Natural killer cell (primary cell): ENCODE measurements around the gene TMEM163. TPM values are rescaled to one million over a fixed set of nuclear protein-coding genes. Genes with fewer than 3 reads are reported as not detected.

ENCODE experiments used
- ATAC-seq, 3 donors: fragments of 150-1000 bp in 2 of 3; fragments of 200-7000 bp in 1 of 3; cut with Tn5 transposase; 1 replicate in 1 of 3; 2 replicates in 2 of 3; pipeline ENCODE4 v1.10.0; 2021; ENCODE audit warnings: mild to moderate bottlenecking in 2 of 3, moderate library complexity in 2 of 3
- DNase-seq, 2 donors: peaks; one replicate each; pipeline versions ENCODE4 v3.0.0 to v3.0.0-alpha.2; 2013 to 2021; ENCODE audit warnings: mixed read lengths in 1 of 2
- H3K27ac ChIP-seq: one replicate; pipeline ENCODE4 v1.5.1; 2013; ENCODE audit warnings: mild to moderate bottlenecking, low read length
- H3K27me3 ChIP-seq: one replicate; pipeline ENCODE4 v1.6.1; 2013; ENCODE audit warnings: low read length; ENCODE audit not compliant: control insufficient read depth, insufficient read depth
- H3K36me3 ChIP-seq: one replicate; pipeline ENCODE4 v1.6.1; 2013; ENCODE audit warnings: low read length; ENCODE audit not compliant: control insufficient read depth, insufficient read depth
- H3K4me1 ChIP-seq: one replicate; pipeline ENCODE4 v1.6.1; 2013; ENCODE audit warnings: low read length; ENCODE audit not compliant: control insufficient read depth, insufficient read depth
- H3K4me3 ChIP-seq: one replicate; pipeline ENCODE4 v1.5.1; 2013; ENCODE audit warnings: low read length
- H3K9me3 ChIP-seq: one replicate; pipeline ENCODE4 v1.6.1; 2013; ENCODE audit warnings: low read length; ENCODE audit not compliant: control insufficient read depth, insufficient read depth
- H3K27ac Mint-ChIP-seq, 2 donors: one replicate each; pipeline ENCODE4 v1.8.0; 2022; ENCODE audit warnings: mild to moderate bottlenecking in 2 of 2, mixed read lengths in 2 of 2, moderate library complexity in 1 of 2
- H3K27me3 Mint-ChIP-seq, 2 donors: one replicate each; pipeline ENCODE4 v1.8.0; 2022; ENCODE audit warnings: low read depth in 2 of 2, mixed read lengths in 2 of 2
- H3K36me3 Mint-ChIP-seq: one replicate; pipeline ENCODE4 v1.8.0; 2022; ENCODE audit warnings: mixed read lengths
- H3K4me1 Mint-ChIP-seq, 2 donors: one replicate each; pipeline ENCODE4 v1.8.0; 2022; ENCODE audit warnings: mixed read lengths in 2 of 2
- H3K4me3 Mint-ChIP-seq: one replicate; pipeline ENCODE4 v1.8.0; 2022; ENCODE audit warnings: mild to moderate bottlenecking, moderate library complexity, mixed read lengths
- H3K9me3 Mint-ChIP-seq, 2 donors: one replicate each; pipeline ENCODE4 v1.8.0; 2022; ENCODE audit warnings: mixed read lengths in 2 of 2
- WGBS: methylation state at CpG from one replicate; pipeline ENCODE4 v1.1.7; 2013; ENCODE audit warnings: missing lambda C conversion rate; ENCODE audit not compliant: insufficient coverage; 5-methylcytosine and 5-hydroxymethylcytosine counted together
- intact Hi-C: fragments of 100-400 bp; cut with micrococcal nuclease; formaldehyde crosslinking; loops from one replicate; pipeline ENCODE4 v1.14.2; 2022
- total RNA-seq, 4 donors: library from RNA; stranded (reverse); fragments of 120-200 nt in 1 of 4; gene quantifications; one replicate each; pipeline versions ENCODE4 v1.2.3 to v1.2.4, GENCODE V29; 2013 to 2022
- TF ChIP-seq, protein P1 (sequence below): fragments of 200-600 bp; IDR thresholded peaks from one replicate; pipeline ENCODE4 v1.8.0; 2022; ENCODE audit warnings: antibody characterized with exemption

The TMEM163 gene
- total RNA-seq, 3 donors from 2014 or later (not counting 1 experiment from before 2014, with no cell fraction given): 6.8 to 11.6 (median 10.3) TPM

DNA sequence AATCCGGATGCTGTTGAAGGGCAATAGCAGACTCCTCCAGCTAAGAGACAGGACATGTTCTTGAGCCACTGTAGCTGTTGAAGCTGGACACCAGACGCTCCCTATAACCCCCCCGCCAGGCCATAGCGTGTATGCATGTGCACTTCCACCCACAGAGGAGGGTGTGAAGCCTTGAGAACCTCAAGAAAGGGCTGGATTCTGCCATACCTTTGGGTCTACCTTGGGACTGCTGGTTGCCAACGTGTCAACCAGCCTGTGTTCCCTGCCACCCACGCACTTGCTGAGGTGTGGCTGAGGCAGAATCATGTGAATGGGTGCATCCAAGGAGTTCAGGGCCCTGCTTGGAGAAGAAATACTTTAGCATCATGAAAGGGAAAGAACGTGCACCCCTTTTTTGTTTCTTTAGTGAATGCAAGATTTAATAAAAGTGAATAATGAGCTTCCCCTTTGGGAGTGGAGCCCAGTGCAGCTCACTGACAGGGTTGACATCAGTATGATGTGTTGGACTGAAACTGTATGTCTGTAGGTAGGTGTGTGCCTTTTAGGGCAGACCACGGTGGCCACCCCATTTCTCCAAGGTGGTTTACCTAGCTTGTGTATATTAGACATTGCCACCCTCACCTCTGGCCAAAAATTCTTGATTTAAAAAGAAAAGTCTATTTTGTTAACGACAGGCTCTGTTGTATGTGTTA is 266.6 kb downstream of the TMEM163 start:
- TF ChIP-seq, protein P1, sequence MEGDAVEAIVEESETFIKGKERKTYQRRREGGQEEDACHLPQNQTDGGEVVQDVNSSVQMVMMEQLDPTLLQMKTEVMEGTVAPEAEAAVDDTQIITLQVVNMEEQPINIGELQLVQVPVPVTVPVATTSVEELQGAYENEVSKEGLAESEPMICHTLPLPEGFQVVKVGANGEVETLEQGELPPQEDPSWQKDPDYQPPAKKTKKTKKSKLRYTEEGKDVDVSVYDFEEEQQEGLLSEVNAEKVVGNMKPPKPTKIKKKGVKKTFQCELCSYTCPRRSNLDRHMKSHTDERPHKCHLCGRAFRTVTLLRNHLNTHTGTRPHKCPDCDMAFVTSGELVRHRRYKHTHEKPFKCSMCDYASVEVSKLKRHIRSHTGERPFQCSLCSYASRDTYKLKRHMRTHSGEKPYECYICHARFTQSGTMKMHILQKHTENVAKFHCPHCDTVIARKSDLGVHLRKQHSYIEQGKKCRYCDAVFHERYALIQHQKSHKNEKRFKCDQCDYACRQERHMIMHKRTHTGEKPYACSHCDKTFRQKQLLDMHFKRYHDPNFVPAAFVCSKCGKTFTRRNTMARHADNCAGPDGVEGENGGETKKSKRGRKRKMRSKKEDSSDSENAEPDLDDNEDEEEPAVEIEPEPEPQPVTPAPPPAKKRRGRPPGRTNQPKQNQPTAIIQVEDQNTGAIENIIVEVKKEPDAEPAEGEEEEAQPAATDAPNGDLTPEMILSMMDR: no peak
- H3K36me3 Mint-ChIP-seq: no peaks in the 10 kb centered on the region
- peaks cover 25% of the 10 kb centered on the region for H3K36me3 ChIP-seq
- 90% methylated on average over 8 of the region's 9 CpGs for WGBS
- no peak overlapping the region for H3K4me3 Mint-ChIP-seq
- H3K4me1 ChIP-seq: no peaks in the 10 kb centered on the region
- ATAC-seq: no peak
- no peaks in the 10 kb centered on the region for H3K27me3 Mint-ChIP-seq
- no peak overlapping the region for H3K4me3 ChIP-seq
- no peaks in the 10 kb centered on the region for H3K27me3 ChIP-seq
- no peaks in the 10 kb centered on the region for H3K9me3 Mint-ChIP-seq
- peaks cover 4 to 6% of the 10 kb centered on the region in 2 donors for H3K4me1 Mint-ChIP-seq
- no peaks in the 10 kb centered on the region for H3K9me3 ChIP-seq
- H3K27ac Mint-ChIP-seq: no peak overlapping the region
- intact Hi-C loops: loop anchor here (10.0 kb wide), 1 partner anchor 273 kb away; no protein-coding TSS in a partner anchor
- no peak for DNase-seq
- H3K27ac ChIP-seq: no peak overlapping the region

DNA sequence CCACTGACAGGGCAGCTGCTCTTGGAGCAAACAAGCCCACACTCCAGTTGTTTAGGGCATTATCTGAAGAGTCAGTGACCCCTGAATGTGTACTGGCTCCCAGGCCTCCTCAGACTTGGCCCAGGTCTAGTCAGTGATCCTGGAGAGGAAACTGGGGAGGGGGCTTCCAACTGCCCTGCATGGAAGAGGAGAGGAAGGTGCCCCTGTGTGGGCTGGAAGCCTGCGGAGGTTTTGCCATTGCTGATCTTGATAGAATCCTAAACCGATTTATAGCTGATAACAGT is 267.5 kb downstream of the TMEM163 start:
- Mint-ChIP-seq H3K27ac (peak overlapping the region in 1 of 2 donors; percentile 19), H3K4me1 (peaks cover 4 to 6% of the 10 kb centered on the region in 2 donors), H3K36me3 (no peaks in the 10 kb centered on the region), H3K4me3 (peak overlapping the region; percentile 2), H3K27me3 (no peaks in the 10 kb centered on the region), H3K9me3 (no peaks in the 10 kb centered on the region)
- TF ChIP-seq, protein P1: no peak
- no peak for DNase-seq
- H3K9me3 ChIP-seq: no peaks in the 10 kb centered on the region
- H3K27ac ChIP-seq: no peak overlapping the region
- H3K4me1 ChIP-seq: no peaks in the 10 kb centered on the region
- no peak for ATAC-seq
- peaks cover 25% of the 10 kb centered on the region for H3K36me3 ChIP-seq
- 50% methylated on average over 2 of the region's 2 CpGs for WGBS
- no peak overlapping the region for H3K4me3 ChIP-seq
- intact Hi-C loops: loop anchor here (1.0 to 10.0 kb wide), 3 partner anchors 274 to 447 kb away; no protein-coding TSS in a partner anchor
- no peaks in the 10 kb centered on the region for H3K27me3 ChIP-seq

DNA sequence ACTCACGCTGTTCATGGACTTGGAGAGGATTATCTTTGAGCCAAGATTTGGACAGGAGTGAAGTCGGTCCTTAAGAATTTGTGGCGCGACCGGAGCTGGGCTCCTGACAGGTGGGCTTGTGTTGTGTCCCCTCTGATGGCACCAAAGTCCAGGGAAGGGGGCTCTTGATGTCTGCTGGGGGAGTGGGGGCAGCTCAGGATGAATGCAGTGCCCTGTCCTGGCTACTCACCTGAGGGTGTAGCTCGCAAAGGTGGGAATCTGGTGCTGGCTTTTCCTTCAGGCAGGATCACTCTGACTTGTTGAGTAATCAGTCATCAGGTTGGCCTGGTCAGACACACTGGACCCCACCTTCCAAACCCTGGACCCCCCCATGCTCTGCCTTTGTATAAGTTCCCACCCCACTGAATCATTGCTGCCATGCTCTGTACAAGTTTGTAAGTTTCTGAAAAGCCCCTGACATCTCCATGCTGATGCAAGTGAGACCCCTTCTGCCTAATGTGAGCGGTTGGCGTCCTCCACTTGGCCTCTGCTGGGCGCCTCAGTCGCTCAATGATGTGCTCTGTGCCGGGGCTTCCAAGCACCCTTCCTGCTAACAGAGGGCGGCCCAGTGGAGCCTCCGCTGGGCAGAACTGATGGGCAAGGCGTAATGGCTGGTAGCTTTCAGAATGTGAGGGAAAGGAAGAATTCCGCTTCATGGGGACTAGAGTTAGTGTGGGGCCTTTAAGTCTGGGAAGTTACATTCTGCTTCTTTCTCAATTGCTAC is 268.9 kb downstream of the TMEM163 start:
- Histone ChIP-seq H3K9me3 (no peaks in the 10 kb centered on the region), H3K36me3 (peaks cover 25% of the 10 kb centered on the region), H3K27ac (no peak overlapping the region), H3K27me3 (no peaks in the 10 kb centered on the region), H3K4me3 (no peak overlapping the region), H3K4me1 (no peaks in the 10 kb centered on the region)
- DNase-seq: no peak
- intact Hi-C loops: loop anchor here (2.0 to 10.0 kb wide), 2 partner anchors 275 to 331 kb away; no protein-coding TSS in a partner anchor
- Mint-ChIP-seq H3K27me3 (no peaks in the 10 kb centered on the region), H3K4me3 (no peak overlapping the region), H3K27ac (no peak overlapping the region), H3K9me3 (no peaks in the 10 kb centered on the region), H3K36me3 (no peaks in the 10 kb centered on the region), H3K4me1 (peaks cover 4 to 6% of the 10 kb centered on the region in 2 donors)
- no peak for ATAC-seq
- 97% methylated on average over 15 of the region's 15 CpGs for WGBS
- TF ChIP-seq, protein P1: no peak
